Activated naive CD4-positive, alpha-beta T cell treated with anti-CD3 and anti-CD28 coated beads, Interleukin-2, amount 10 ng/mL, durations not matched to agents 5 hours and 36 hours (primary cell): ENCODE data around the gene NKX2-1. TPM values are rescaled to one million over a fixed set of nuclear protein-coding genes. Genes with fewer than 3 reads are reported as not detected.

ENCODE experiments used
- total RNA-seq, 2 experiments: library from RNA; stranded (reverse); gene quantifications; one replicate each; pipeline ENCODE4 v1.2.3, GENCODE V29; 2021

The NKX2-1 gene
- total RNA-seq, result not detected

DNA sequence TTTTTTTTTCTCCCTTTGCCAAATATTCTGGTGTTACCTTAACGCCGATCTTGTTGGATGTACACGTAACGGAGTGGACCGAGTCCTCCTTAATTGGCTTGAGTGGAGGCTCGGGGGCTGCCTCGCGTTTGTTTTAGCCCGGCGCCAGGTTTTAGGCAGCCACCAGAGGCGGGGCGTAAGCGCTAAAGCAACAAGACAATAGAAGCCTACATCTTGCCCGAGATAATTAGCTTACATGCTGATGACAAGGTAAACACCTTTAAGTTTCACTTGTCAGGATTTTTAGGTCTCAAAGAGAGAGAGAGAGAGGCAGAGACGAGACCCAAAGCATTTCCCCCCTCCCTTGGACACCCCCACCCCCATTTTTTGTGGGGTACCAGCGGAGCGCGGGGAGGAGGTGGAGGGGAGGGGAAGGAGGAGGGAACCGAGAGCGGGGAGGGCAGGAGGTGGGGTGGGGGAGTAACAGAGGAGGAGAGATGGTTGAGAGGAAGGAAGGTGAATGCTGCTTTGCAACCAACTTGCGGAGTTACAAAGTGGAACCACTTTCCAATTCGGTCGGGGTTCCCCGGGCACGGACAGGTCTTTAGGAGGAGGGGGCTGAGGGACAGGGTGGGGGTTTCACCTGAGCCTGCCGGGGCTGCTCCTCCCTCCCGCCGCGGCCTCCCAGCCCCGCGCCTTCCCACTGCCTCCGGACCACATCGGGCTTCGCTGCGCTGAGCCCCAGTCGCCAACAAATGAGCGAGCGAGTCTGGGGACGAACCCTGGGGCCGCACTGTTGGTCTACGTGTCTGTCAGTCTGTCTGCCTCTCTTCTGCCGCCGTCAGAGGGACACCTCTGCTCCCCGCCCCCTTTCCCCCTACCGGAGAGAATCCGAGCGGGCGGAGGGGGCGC, at the start of gene NKX2-1:
TSS of gene NKX2-1 (minus strand) at position 802 of the 891 bp plus-strand sequence. CDS start at position 699, 103 bp downstream.

Other genes with a start within 250 kb of the NKX2-1 start
- gene MBIP, start 199.6 kb downstream of the NKX2-1 start, total RNA-seq, result 10 to 100 TPM; 19.2 to 20.5 TPM
- not detected for gene NKX2-8, start 62.4 kb upstream of the NKX2-1 start, total RNA-seq
- not detected for gene PAX9, start 141.6 kb upstream of the NKX2-1 start, total RNA-seq